Measurements from ENCODE around the gene NKX1-1. TPM values are rescaled to one million over a fixed set of nuclear protein-coding genes. Genes with fewer than 3 reads are reported as not detected.

Gene NKX1-1
- total RNA-seq, 4 donors from 2014 or later: not detected

- no peak overlapping the region for H3K4me3 ChIP-seq
- H3K27me3 ChIP-seq: no peaks in the 10 kb centered on the region
- no peak for DNase-seq (ENCODE audit: extremely low spot score)
- H3K36me3 ChIP-seq: peaks cover 20 to 82% (median 47%) of the 10 kb centered on the region in 4 donors
- H3K27ac ChIP-seq (replicated peaks in 1 of 4): no peak overlapping the region
- intact Hi-C loops (cut with DNase I): no loop called here
- no peaks in the 10 kb centered on the region for H3K4me1 ChIP-seq
- TF ChIP-seq CTCF (IDR thresholded peaks at IDR 0.05) (no peak), POLR2A (IDR thresholded peaks at IDR 0.05; ENCODE audit: low read depth) (no peak), POLR2AphosphoS5 (IDR thresholded peaks at IDR 0.05) (no peak), EP300 (IDR thresholded peaks at IDR 0.05) (no peak)
- H3K9me3 ChIP-seq: no peaks in the 10 kb centered on the region
- 94% methylated on average over 13 of the region's 17 CpGs for WGBS
Observed at GRCh38 chr4:1367230-1367935, 38.9 kb downstream of the NKX1-1 start.

GRCh38 chr4:1366371-1367229 is 39.6 kb downstream of the NKX1-1 start:
- Histone ChIP-seq H3K4me1 (no peaks in the 10 kb centered on the region), H3K27me3 (no peaks in the 10 kb centered on the region), H3K9me3 (no peaks in the 10 kb centered on the region), H3K27ac (replicated peaks in 1 of 4) (no peak overlapping the region), H3K36me3 (peaks cover 20 to 74% (median 45%) of the 10 kb centered on the region in 4 donors), H3K4me3 (no peak overlapping the region)
- no peak for DNase-seq (ENCODE audit: extremely low spot score)
- TF ChIP-seq POLR2AphosphoS5 (IDR thresholded peaks at IDR 0.05) (no peak), CTCF (IDR thresholded peaks at IDR 0.05) (no peak), EP300 (IDR thresholded peaks at IDR 0.05) (no peak), POLR2A (IDR thresholded peaks at IDR 0.05; ENCODE audit: low read depth) (no peak)
- intact Hi-C loops (cut with DNase I): no loop called here
- WGBS: 96% methylated on average over 25 of the region's 35 CpGs

GRCh38 chr4:1365271-1366178 is 40.7 kb downstream of the NKX1-1 start:
- H3K36me3 ChIP-seq: peaks cover 20 to 71% (median 46%) of the 10 kb centered on the region in 4 donors
- H3K9me3 ChIP-seq: no peaks in the 10 kb centered on the region
- no peak overlapping the region for H3K4me3 ChIP-seq
- H3K4me1 ChIP-seq: no peaks in the 10 kb centered on the region
- H3K27me3 ChIP-seq: no peaks in the 10 kb centered on the region
- 80% methylated on average over 23 of the region's 25 CpGs for WGBS
- no peak for DNase-seq (ENCODE audit: extremely low spot score)
- TF ChIP-seq POLR2AphosphoS5 (IDR thresholded peaks at IDR 0.05): no peak
- H3K27ac ChIP-seq (replicated peaks in 1 of 4): no peak overlapping the region
- intact Hi-C loops (cut with DNase I): no loop called here

- H3K9me3 ChIP-seq: no peaks in the 10 kb centered on the region
- H3K27me3 ChIP-seq: no peaks in the 10 kb centered on the region
- intact Hi-C loops (cut with DNase I): no loop called here
- no peak for DNase-seq (ENCODE audit: extremely low spot score)
- WGBS: 85% methylated on average over 10 of the region's 13 CpGs
- H3K4me3 ChIP-seq: no peak overlapping the region
- no peak for TF ChIP-seq POLR2AphosphoS5 (IDR thresholded peaks at IDR 0.05)
- TF ChIP-seq EP300 (IDR thresholded peaks at IDR 0.05): no peak
- TF ChIP-seq CTCF (IDR thresholded peaks at IDR 0.05): no peak
- TF ChIP-seq POLR2A (IDR thresholded peaks at IDR 0.05; ENCODE audit: low read depth): no peak
- no peak overlapping the region for H3K27ac ChIP-seq (replicated peaks in 1 of 4)
- H3K4me1 ChIP-seq: peaks cover 0 to 6% (median 0%) of the 10 kb centered on the region in 4 donors
- peaks cover 20 to 73% (median 45%) of the 10 kb centered on the region in 4 donors for H3K36me3 ChIP-seq
Observed at GRCh38 chr4:1364748-1365147, 41.5 kb downstream of the NKX1-1 start.
